ENCODE measurements around the gene PFKM. TPM values are rescaled to one million over a fixed set of nuclear protein-coding genes. Genes with fewer than 3 reads are reported as not detected.
A peak's percentile ranks its signal among the peaks of the same experiment; 100 is the strongest.

Gene PFKM
- total RNA-seq, 2 experiments from 2014 or later: 53.2 to 79.6 TPM

DNA sequence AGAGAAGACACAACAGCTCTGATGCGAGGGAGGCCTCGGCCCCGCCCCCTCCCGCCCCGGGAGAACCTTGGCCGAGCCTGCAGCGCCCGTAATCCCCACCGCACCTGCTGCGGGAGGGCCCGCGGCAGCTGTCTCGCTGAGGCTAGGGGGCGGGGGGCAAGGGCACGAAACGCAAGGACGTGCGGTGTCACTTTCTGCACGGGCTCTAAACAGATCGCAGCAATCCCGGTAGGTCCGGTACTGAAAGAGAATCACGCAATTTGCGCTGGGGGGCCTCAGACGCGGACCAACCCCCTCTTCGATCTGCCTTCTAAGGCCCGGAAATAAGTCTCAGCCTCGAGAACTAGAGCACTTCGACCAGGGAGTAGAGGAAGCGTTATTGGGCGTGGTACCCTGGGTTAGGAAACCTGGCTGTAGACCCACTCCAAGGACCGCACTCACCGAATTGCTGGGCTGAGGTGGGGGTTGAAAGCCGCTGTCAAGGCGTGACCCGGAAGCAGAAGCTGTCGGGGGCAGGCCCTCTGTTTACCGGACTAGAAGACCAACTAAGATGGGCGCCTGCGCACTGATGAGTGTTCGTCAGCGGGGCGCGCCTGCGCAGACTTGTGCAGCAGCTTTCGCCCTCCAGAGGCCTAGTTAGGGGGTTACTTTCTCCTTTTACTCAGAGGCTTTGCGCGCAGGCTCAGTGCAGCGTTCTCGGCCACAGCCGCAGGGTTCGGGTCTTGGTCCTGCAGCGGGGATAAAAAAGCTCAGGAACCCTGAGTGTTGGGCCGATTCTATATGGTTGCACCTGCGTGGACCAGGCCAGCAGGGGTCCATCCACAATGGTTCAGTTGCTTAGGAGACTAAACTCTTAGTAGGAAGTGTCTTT lies 38.1 kb downstream of the PFKM start, which contains the start of gene ASB8:
Gene ASB8 (minus strand): TSS at position 498 of the 871 bp plus-strand sequence. CDS start 4,019 bp downstream, outside the sequence.
- POLR2A ChIA-PET: interaction anchor here (0.6 to 1.8 kb wide), 4 partner anchors 38 to 272 kb away, joined by 5 to 9 read pairs (median 8); partner anchors contain the start of genes PFKM and SENP1
- ATAC-seq: peak; percentile 96
- intact Hi-C loops (cut with DNase I, micrococcal nuclease): loop anchor here (1.0 to 5.0 kb wide), 14 partner anchors 26 to 800 kb away; partner anchors contain the start of genes CCDC184 (in 2 of the 2), SENP1 (in 2 of the 2), TMEM106C (in 2 of the 2) and VDR (in 2 of the 2)
- CTCF ChIA-PET: interaction anchor here (0.7 to 2.6 kb wide), 11 partner anchors 9 to 194 kb away, joined by 3 to 12 read pairs (median 4); partner anchors contain the start of genes CCDC184, PFKM, SENP1 and TMEM106C
- Mint-ChIP-seq H3K27me3 (no peaks in the 10 kb centered on the region), H3K4me1 (peaks cover 40% of the 10 kb centered on the region), H3K9me3 (ENCODE audit: low read depth) (no peaks in the 10 kb centered on the region), H3K36me3 (ENCODE audit: low read depth) (peaks cover 6% of the 10 kb centered on the region), H3K4me3 (peak within 1 kb of the TSS; percentile 88), H3K27ac (peak within 1 kb of the TSS; percentile 94)
- DNase-seq: peak; percentile 100

DNA sequence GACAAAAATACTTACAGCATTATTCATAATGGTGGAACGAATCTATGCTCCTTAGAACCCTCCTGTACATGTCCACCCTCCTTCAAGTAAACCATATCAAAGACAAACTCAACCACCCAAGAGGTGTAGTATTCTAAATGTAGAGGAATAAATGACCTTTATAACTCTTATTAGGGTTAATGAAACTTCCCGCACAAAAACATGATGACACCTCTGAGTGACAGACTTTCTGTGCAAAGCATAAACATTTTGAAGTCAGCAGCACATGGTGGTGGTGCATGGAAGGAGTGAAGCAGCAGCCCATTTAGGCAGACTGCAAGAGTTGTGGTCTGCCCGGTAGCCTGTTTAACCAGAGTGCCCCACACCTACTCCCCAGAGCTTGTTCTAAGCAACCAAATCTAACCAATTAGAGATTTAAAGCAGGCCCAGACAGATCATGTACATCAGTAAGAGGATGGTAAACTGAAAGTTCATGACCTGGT lies 38.8 kb downstream of the PFKM start:
- peak; percentile 20 for ATAC-seq
- ChIA-PET CTCF (interaction anchor here (0.7 to 2.6 kb wide), 12 partner anchors 8 to 195 kb away, joined by 3 to 12 read pairs (median 4); partner anchors contain the start of genes CCDC184, PFKM, SENP1 and TMEM106C), POLR2A (interaction anchor here (1.6 to 1.8 kb wide), 3 partner anchors 40 to 273 kb away, joined by 8 to 9 read pairs (median 8); partner anchors contain the start of gene SENP1)
- H3K27me3 Mint-ChIP-seq: no peaks in the 10 kb centered on the region
- intact Hi-C loops (cut with DNase I, micrococcal nuclease): loop anchor here (1.0 to 5.0 kb wide), 14 partner anchors 25 to 799 kb away; partner anchors contain the start of genes CCDC184 (in 2 of the 2), SENP1 (in 2 of the 2), TMEM106C (in 2 of the 2) and VDR (in 2 of the 2)
- no peaks in the 10 kb centered on the region for H3K9me3 Mint-ChIP-seq (ENCODE audit: low read depth)
- peaks cover 5% of the 10 kb centered on the region for H3K36me3 Mint-ChIP-seq (ENCODE audit: low read depth)
- peak overlapping the region; percentile 94 for H3K27ac Mint-ChIP-seq
- H3K4me3 Mint-ChIP-seq: peak overlapping the region; percentile 88
- peak; percentile 48 for DNase-seq
- peaks cover 35% of the 10 kb centered on the region for H3K4me1 Mint-ChIP-seq

DNA sequence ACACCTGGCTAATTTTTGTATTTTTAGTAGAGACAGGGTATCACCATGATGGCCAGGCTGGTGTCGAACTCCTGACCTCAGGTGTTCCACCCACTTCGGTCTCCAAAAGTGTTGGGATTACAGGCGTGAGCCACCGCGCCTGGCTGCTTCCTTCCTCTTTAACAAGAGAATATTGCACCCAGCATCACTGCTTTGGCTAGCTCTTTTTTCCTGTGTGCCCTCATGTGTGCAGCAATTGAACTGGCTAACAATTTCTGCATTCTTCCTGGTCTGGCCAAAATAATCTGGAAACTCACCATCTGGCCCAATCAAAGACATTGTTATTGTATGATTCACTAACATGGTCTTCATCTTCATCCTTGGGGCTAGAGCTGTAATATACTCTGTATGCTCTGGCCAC lies 40.9 kb downstream of the PFKM start:
- no peaks in the 10 kb centered on the region for H3K9me3 Mint-ChIP-seq (ENCODE audit: low read depth)
- no peak overlapping the region for H3K27ac Mint-ChIP-seq
- H3K4me1 Mint-ChIP-seq: peaks cover 27% of the 10 kb centered on the region
- no peaks in the 10 kb centered on the region for H3K27me3 Mint-ChIP-seq
- intact Hi-C loops (cut with DNase I, micrococcal nuclease): no loop called here
- H3K4me3 Mint-ChIP-seq: no peak overlapping the region
- CTCF ChIA-PET: interaction anchor here (1.0 to 1.1 kb wide), 3 partner anchors 10 to 255 kb away, joined by 3 to 4 read pairs (median 3); partner anchors contain the start of genes CCDC184 and VDR
- POLR2A ChIA-PET: no interaction called here
- no peak for ATAC-seq
- no peaks in the 10 kb centered on the region for H3K36me3 Mint-ChIP-seq (ENCODE audit: low read depth)
- DNase-seq: no peak

DNA sequence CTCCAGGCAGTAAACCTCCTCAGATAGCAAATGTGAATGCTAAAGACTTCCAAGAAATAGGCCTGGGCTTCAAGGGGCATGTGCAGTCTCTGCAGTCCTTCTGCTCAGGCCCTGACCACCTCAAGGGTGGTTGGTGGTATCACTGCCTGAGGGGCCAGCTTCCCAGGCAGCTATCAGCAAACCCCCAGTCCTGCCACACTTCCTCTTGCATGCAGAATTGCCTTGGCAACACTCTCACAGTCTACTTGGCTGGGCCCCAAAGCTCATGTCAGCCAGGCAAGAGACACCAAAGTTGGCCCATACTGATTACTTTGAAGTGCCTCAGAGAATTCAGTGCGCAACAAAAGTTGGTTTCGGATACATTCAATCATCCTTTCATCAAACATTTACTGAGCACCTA lies 41.6 kb downstream of the PFKM start:
- H3K27me3 Mint-ChIP-seq: no peaks in the 10 kb centered on the region
- intact Hi-C loops (cut with DNase I, micrococcal nuclease): no loop called here
- DNase-seq (no peak), ATAC-seq (no peak)
- H3K27ac Mint-ChIP-seq: no peak overlapping the region
- no peak overlapping the region for H3K4me3 Mint-ChIP-seq
- CTCF ChIA-PET: interaction anchor here (1.0 to 1.1 kb wide), 2 partner anchors 22 to 256 kb away, joined by 3 to 4 read pairs; partner anchors contain the start of genes CCDC184 and VDR
- H3K36me3 Mint-ChIP-seq (ENCODE audit: low read depth): no peaks in the 10 kb centered on the region
- peaks cover 27% of the 10 kb centered on the region for H3K4me1 Mint-ChIP-seq
- POLR2A ChIA-PET: no interaction called here
- no peaks in the 10 kb centered on the region for H3K9me3 Mint-ChIP-seq (ENCODE audit: low read depth)

DNA sequence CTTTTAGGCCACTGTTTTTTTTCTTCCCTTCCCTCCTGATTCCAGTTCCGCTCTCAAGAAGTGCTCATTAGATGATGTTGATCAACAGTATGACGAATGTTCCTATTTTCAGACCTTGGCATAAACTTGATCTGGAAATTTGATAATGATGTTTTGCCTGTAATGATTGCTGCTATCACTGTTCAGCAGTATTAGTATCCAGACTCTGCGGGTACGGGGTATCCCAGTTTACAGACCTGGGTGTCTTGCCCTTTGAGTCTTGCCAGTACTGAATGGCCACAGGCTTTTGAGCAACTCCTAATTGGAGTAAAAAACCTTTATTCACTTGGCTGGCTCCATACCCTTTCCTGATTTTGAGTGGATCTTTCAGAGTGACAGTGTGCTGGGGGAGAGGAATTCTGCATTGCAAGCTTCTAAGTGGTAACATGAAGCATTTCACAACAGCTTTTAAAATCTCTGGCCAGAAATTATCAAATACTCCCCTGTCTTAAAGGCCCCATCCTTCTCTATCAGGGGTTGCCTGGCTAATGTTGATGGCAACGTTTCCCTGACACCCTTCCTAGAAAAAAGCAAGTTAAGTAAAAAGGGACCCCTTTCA lies 44.1 kb downstream of the PFKM start:
- no peak for DNase-seq
- Mint-ChIP-seq H3K4me1 (peaks cover 14% of the 10 kb centered on the region), H3K9me3 (ENCODE audit: low read depth) (no peaks in the 10 kb centered on the region), H3K27me3 (no peaks in the 10 kb centered on the region), H3K4me3 (no peak overlapping the region), H3K36me3 (ENCODE audit: low read depth) (no peaks in the 10 kb centered on the region), H3K27ac (no peak overlapping the region)
- no peak for ATAC-seq
- intact Hi-C loops (cut with DNase I, micrococcal nuclease): no loop called here
- POLR2A ChIA-PET: no interaction called here
- CTCF ChIA-PET: interaction anchor here (0.6 to 3.6 kb wide), 15 partner anchors 12 to 419 kb away, joined by 3 to 23 read pairs (median 3); no protein-coding TSS in a partner anchor

DNA sequence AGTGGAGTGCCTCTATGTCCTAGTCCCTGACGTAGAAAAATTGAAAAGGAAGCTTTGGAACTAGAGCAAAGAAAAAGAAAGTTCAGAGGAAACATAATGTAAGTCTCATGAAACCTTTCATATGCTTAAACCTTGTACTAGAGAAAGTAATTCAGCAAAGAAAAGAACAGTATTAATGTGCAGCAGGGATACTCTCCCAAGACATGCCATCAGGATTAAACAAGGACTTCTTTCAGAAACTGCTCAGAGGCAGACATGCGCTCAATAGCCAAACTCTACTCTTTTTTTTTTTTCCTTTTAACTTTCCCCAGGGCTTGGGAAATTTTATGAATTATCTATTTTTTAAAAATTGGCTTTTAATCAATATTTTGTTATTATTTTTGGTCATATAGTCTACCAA lies 45.3 kb downstream of the PFKM start:
- Mint-ChIP-seq H3K36me3 (ENCODE audit: low read depth) (no peaks in the 10 kb centered on the region), H3K27ac (no peak overlapping the region), H3K4me3 (no peak overlapping the region), H3K27me3 (no peaks in the 10 kb centered on the region), H3K9me3 (ENCODE audit: low read depth) (no peaks in the 10 kb centered on the region), H3K4me1 (peaks cover 9% of the 10 kb centered on the region)
- intact Hi-C loops (cut with DNase I, micrococcal nuclease): loop anchor here in 1 of 2 experiments (2.0 kb wide), 1 partner anchor 260 kb away; the partner anchor contains the start of gene VDR
- POLR2A ChIA-PET: no interaction called here
- no peak for DNase-seq
- ATAC-seq: no peak
- CTCF ChIA-PET: interaction anchor here (0.6 to 3.6 kb wide), 28 partner anchors 9 to 539 kb away, joined by 3 to 23 read pairs (median 4); partner anchors contain the start of genes CCDC184 and SENP1

DNA sequence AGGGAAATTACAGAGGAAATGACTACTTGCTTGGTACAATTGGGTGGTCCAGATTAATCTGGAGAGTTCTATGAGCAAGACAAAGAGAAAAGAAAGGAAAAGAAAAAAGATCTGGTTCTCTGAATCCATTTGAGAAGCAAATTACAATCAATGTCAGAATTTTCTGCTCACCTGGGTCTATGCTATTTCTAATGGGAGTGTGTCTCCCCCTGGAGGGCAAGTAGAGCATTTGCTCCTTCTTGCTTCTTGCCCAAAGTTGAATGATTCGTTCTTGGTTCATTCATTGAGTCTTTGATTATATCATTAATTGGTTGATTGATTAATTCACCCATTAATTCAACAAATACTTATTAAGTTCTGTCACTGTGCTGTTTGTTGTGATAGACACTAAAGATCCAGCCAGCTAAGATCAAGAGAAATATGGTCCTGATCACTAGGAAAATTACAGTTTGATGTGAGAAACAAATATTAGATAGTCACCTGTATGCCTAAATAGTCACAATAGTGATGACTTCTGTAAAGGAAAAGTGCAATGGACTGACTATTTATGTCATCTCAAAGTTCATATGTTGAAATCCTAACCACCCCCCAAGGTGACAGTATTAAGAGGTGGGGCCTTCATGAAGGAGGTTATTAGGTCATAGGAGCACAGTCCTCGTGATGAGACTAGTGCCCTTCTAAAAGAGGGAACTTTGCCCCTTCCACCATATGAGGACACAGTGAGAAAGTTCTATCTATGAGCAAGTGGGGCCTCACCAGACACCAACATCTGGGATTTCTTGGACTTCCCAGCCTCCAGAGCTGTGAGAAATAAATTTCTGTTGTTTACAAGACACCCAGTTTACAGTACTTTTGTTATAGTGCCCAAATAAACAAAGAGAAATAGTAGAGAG lies 46.2 kb downstream of the PFKM start:
- Mint-ChIP-seq H3K27me3 (no peaks in the 10 kb centered on the region), H3K9me3 (ENCODE audit: low read depth) (no peaks in the 10 kb centered on the region), H3K4me1 (peaks cover 7% of the 10 kb centered on the region), H3K36me3 (ENCODE audit: low read depth) (no peaks in the 10 kb centered on the region), H3K27ac (no peak overlapping the region), H3K4me3 (no peak overlapping the region)
- ChIA-PET CTCF (interaction anchor here (0.6 to 3.6 kb wide), 34 partner anchors 8 to 485 kb away, joined by 3 to 23 read pairs (median 4); partner anchors contain the start of genes ASB8, CCDC184 and SENP1), POLR2A (no interaction called here)
- intact Hi-C loops (cut with DNase I, micrococcal nuclease): loop anchor here in 1 of 2 experiments (1.0 to 2.0 kb wide), 4 partner anchors 81 to 450 kb away; partner anchors contain the start of genes TMEM106C and VDR
- ATAC-seq: peak; percentile 84
- peak; percentile 62 for DNase-seq

DNA sequence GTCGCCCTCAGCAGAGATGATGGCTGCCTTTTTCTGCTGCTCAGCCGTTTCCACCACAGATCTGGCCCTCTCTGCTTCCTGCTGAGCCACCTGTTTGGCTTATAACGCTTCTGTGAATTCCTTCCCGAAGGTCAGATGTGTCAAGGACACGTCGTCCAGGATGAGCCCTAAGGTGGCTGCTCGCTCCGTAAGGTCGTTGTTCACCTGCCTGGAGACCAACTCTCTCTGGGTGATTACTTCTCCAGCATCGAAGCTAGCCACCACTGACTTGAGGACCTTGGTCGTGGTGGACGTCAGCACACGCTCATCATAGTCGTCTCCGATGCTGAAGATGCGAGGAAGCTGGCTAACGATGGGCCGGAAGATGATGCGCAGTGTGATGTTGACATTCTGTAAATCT lies 49.8 kb downstream of the PFKM start:
- CTCF ChIA-PET: no interaction called here
- no peaks in the 10 kb centered on the region for H3K9me3 Mint-ChIP-seq (ENCODE audit: low read depth)
- ATAC-seq: no peak
- intact Hi-C loops (cut with DNase I, micrococcal nuclease): no loop called here
- H3K27me3 Mint-ChIP-seq: no peaks in the 10 kb centered on the region
- no peak overlapping the region for H3K27ac Mint-ChIP-seq
- H3K4me3 Mint-ChIP-seq: no peak overlapping the region
- DNase-seq: no peak
- POLR2A ChIA-PET: no interaction called here
- no peaks in the 10 kb centered on the region for H3K4me1 Mint-ChIP-seq
- H3K36me3 Mint-ChIP-seq (ENCODE audit: low read depth): no peaks in the 10 kb centered on the region

DNA sequence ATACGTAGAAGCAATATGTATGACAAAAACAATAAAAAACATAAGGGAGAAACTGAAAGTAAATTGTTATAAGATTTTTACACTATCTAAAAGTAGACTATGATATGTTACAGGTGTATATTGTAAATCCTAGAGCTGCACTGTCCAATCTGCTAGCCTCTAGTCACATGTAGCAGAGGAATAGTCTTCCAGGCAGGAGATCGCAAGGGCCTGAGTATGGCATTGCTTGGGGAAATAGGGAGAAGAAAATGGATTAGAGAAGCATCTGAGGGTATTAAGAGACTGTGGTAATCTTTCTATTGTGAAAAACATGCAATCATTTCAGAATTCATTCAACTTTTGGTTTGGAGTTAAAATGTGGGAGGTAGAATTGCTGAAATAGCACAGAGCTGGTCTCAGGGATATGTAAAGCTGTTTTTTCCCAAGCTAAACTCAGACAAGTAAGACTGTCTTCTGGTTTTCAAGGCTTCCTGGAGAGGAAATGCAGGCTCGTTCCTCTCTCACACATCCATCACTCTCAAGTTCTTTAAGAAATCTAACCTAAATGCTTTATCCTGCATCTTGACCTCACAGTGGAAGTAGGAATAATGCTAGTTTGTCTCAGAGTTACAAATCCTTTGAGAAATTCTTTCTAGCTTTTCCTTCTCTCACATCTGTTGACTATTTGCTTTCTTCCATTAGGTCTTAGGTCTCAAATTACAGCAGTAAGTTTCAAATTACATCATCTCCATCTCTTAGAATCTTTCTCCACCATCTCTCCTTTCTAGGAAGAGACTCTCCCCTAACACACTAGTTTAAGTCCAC lies 56.7 kb downstream of the PFKM start:
- no peaks in the 10 kb centered on the region for H3K36me3 Mint-ChIP-seq (ENCODE audit: low read depth)
- no peak for ATAC-seq
- H3K27me3 Mint-ChIP-seq: peaks cover 6% of the 10 kb centered on the region
- H3K9me3 Mint-ChIP-seq (ENCODE audit: low read depth): no peaks in the 10 kb centered on the region
- H3K27ac Mint-ChIP-seq: no peak overlapping the region
- peaks cover 8% of the 10 kb centered on the region for H3K4me1 Mint-ChIP-seq
- intact Hi-C loops (cut with DNase I, micrococcal nuclease): no loop called here
- no peak for DNase-seq
- ChIA-PET POLR2A (interaction anchor here (0.6 kb wide), 2 partner anchors 110 to 313 kb away, joined by 3 read pairs; no protein-coding TSS in a partner anchor), CTCF (interaction anchor here (0.6 to 4.4 kb wide), 5 partner anchors 11 to 782 kb away, joined by 3 to 23 read pairs (median 3); partner anchors contain the start of gene ARF3)
- H3K4me3 Mint-ChIP-seq: no peak overlapping the region
